Esophagus (tissue), 2 donors: ENCODE measurements around the gene VAV2. TPM values are rescaled to one million over a fixed set of nuclear protein-coding genes. Genes with fewer than 3 reads are reported as not detected.

Experiments
- H3K27ac ChIP-seq, 2 donors: one replicate each; pipeline ENCODE4 v1.5.1; 2013; ENCODE audit warnings: low read depth in 2 of 2, mild to moderate bottlenecking in 2 of 2, inconsistent platforms in 1 of 2, low read length in 1 of 2, moderate library complexity in 1 of 2
- H3K27me3 ChIP-seq, 2 donors: one replicate each; pipeline ENCODE4 v1.6.1; 2013; ENCODE audit warnings: low read length in 2 of 2, control low read depth in 1 of 2, mild to moderate bottlenecking in 1 of 2; ENCODE audit not compliant: insufficient read depth in 2 of 2, control insufficient read depth in 1 of 2
- H3K36me3 ChIP-seq, 2 donors: one replicate each; pipeline ENCODE4 v1.6.1; 2013; ENCODE audit warnings: low read length in 1 of 2; ENCODE audit not compliant: control insufficient read depth in 2 of 2, insufficient read depth in 2 of 2
- H3K4me1 ChIP-seq, 2 donors: one replicate each; pipeline ENCODE4 v1.6.1; 2013; ENCODE audit warnings: low read length in 1 of 2; ENCODE audit not compliant: control insufficient read depth in 2 of 2, insufficient read depth in 2 of 2
- H3K4me3 ChIP-seq, 2 donors: one replicate each; pipeline ENCODE4 v1.5.1; 2013; ENCODE audit warnings: low read length in 2 of 2, mild to moderate bottlenecking in 2 of 2, low read depth in 1 of 2, moderate library complexity in 1 of 2
- H3K9me3 ChIP-seq, 2 donors: one replicate each; pipeline ENCODE4 v1.6.1; 2013; ENCODE audit warnings: mild to moderate bottlenecking in 2 of 2, low read depth in 1 of 2, low read length in 1 of 2, moderate library complexity in 1 of 2; ENCODE audit not compliant: control insufficient read depth in 2 of 2, insufficient read depth in 1 of 2
- WGBS, 2 donors: extraction: QIAGEN DNeasy Blood & Tissue Kit; methylation state at CpG; one replicate each; pipeline ENCODE4 v1.1.7; 2013; 5-methylcytosine and 5-hydroxymethylcytosine counted together
- polyA plus RNA-seq, 2 donors: library from polyadenylated mRNA; stranded (reverse); fragments of 200-250 nt; gene quantifications; one replicate each; pipeline ENCODE4 v1.2.3, GENCODE V29; 2013
- donor health status: healthy with polysubstance abuse.
- donor health status: Bipolar disorder and iron deficiency.

The VAV2 gene
- polyA plus RNA-seq, 2 donors: 4.8 to 5.0 TPM

DNA sequence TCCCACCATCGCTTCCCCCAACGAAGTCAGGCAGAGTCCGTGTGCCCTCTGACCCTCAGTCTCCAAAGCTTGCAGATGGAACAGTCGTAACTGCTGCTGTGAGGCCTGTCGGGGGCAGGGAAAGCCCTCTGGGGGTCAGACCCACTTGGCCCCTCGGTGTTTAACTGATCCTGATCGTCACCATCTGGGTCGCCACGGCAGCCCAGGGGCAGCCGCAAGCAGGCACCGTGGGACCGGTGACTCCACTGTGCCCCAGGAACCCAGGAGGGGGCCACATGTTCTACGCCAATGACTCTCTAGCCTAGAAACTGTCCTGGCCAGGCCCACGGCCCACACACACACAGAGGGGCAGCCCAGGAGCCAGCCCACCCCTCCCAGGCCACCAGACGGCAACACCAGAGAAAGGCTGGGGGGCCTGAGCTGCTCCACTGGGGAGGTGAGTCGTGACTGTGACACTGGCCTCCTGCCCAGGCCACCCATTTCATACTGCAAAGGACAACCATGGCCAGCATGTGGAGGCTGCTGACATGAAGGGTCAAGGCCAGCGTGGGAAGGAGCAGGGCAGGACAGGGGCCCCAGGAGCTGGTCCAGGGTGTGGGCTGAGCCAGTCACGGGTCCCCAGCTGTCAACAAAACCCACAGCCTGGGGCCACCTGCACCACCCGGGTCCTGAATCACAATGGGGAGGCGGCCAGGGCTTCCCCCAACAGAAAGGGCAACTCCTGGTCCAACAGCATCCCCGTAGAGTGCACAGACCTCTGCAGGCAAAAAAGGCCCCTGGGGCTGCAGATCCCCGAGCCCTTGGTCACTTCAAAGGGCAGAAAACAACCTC is 20.8 kb downstream of the VAV2 start:
- WGBS, 2 donors: 79 to 82% methylated on average over 22 of the region's 22 CpGs
- Histone ChIP-seq H3K27me3 (no peaks in the 10 kb centered on the region), H3K9me3 (no peaks in the 10 kb centered on the region), H3K36me3 (no peaks in the 10 kb centered on the region), H3K4me3 (no peak overlapping the region), H3K4me1 (peaks cover 2 to 9% of the 10 kb centered on the region in 2 donors), H3K27ac (no peak overlapping the region)

DNA sequence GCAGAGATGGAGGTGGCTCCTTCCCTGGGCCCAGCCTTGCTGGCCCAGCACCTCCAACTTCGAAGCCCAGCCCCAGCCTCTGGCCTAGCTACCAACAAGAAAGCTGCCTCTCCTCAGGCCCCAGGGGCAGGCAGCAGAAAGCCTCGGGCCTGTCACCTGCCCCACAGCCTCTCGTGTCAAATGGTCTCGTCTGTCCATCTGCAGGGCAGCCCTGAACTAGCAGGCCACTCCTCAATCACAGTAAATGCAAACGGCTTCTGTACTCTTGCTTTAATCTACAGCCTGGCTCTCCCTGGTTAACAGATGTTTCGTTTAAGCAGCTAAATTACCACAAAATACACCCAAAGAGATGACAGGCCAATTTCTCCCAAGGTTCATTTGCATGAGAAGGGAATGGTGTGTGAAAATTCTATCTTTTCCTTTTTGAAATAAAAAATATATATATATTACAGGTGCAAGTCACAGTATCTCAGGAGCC is 21.5 kb downstream of the VAV2 start:
- Histone ChIP-seq H3K4me3 (no peak overlapping the region), H3K36me3 (no peaks in the 10 kb centered on the region), H3K27me3 (no peaks in the 10 kb centered on the region), H3K27ac (no peak overlapping the region), H3K9me3 (no peaks in the 10 kb centered on the region), H3K4me1 (peaks cover 2 to 9% of the 10 kb centered on the region in 2 donors)
- 66 to 69% methylated on average over 6 of the region's 6 CpGs for WGBS, 2 donors

DNA sequence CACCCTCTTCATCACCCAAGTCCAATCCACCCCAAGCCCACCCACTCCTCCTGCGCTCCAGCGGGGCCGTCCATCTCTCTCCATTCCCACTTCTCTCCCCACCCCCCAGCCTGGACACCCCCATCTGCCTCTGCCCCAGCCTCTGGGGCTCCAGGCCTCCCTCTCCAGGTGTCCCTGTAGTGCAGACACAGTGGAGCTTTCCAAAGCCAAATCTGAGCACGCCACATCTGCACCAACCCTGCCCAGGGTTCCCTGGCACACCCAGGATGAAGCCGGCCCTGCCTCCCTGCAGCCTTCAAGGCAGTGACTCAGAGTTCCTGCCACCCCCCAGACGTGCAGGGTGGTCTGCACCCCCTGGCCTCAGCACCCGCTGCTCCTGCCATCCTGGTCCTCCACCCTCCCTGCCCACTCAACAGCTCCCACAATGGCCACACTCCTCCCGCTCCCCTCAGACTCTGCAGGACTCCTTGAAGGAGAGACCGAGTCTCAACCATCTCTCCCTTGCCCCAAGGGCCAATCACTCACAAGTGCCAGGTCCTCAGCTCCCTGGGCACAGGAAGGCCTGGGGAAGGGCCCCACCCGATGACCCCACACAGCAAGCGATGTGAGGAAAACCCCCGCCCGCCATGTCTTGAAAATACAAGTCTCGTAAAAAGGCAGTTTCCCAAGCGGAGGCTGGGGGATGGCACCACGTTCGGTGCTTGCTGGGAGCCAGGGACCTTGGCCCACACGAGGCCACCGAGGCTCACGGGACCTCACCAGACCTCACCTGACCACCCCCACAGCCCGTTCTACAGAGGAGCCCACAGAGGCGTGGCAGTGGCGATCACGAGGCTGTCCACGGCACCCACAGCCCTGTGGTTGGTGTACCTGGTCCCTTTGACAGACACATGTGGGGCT is 22.2 kb downstream of the VAV2 start:
- Histone ChIP-seq H3K27ac (no peak overlapping the region), H3K4me3 (no peak overlapping the region), H3K4me1 (peaks cover 2 to 9% of the 10 kb centered on the region in 2 donors), H3K36me3 (no peaks in the 10 kb centered on the region), H3K27me3 (no peaks in the 10 kb centered on the region), H3K9me3 (no peaks in the 10 kb centered on the region)
- WGBS, 2 donors: 80 to 84% methylated on average over 25 of the region's 25 CpGs

DNA sequence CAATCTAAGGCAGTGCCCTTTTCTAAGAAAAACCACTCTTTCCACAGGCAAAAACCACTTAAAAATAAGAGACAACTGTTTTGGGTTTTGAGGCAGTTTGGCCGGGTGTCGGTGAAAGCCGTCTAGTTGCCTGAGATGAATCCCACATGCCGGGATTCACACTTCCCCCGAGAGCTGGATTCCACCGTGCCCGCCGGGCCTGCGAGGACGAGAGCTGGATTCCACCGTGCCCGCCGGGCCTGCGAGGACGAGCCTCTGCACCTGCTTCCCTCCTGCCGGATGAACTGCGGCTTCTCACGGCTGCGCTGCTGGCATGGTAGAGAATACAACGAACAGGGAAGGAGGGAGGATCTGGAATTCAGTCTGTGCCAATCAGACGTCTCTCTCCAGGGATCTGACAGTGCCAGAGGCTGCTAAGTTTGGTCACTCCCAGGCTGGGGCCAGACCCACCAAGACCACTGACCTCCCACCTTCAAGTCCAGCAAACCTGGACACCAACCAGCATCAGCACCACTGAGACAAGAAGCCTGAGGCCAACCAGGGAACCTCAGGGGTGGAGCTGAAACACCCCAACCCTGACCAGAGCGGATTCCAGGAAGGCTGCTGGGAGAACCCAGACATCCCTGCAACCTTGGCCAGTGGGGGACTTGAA is 23.0 kb downstream of the VAV2 start:
- 55 to 65% methylated on average over 22 of the region's 22 CpGs for WGBS, 2 donors
- H3K9me3 ChIP-seq: no peaks in the 10 kb centered on the region
- H3K36me3 ChIP-seq: no peaks in the 10 kb centered on the region
- H3K27me3 ChIP-seq: no peaks in the 10 kb centered on the region
- H3K4me1 ChIP-seq: peaks cover 2 to 9% of the 10 kb centered on the region in 2 donors
- no peak overlapping the region for H3K27ac ChIP-seq
- no peak overlapping the region for H3K4me3 ChIP-seq

DNA sequence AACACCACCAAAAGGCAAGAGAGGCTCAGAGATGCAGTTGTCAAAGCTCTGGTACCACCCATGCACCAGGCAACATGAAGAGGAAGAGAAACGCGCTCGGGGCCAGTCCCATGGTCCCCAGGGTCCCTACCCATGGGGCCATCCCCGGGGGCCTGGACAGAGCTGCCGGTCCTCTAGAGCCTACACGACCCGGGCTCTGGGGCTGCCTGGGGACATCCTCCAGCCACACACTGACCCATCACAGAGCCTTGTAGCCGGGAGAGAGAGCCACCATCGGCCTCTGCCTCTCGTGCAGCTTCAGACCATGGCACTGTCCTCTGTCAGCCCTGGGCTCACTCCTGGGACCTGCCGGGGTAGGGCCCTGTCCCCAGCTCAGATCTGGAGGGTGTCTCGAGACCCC is 23.7 kb downstream of the VAV2 start:
- H3K27ac ChIP-seq: no peak overlapping the region
- H3K4me3 ChIP-seq: no peak overlapping the region
- H3K4me1 ChIP-seq: peaks cover 2 to 7% of the 10 kb centered on the region in 2 donors
- no peaks in the 10 kb centered on the region for H3K9me3 ChIP-seq
- H3K36me3 ChIP-seq: no peaks in the 10 kb centered on the region
- 89 to 95% methylated on average over 11 to 12 of the region's 12 CpGs for WGBS, 2 donors
- H3K27me3 ChIP-seq: no peaks in the 10 kb centered on the region

DNA sequence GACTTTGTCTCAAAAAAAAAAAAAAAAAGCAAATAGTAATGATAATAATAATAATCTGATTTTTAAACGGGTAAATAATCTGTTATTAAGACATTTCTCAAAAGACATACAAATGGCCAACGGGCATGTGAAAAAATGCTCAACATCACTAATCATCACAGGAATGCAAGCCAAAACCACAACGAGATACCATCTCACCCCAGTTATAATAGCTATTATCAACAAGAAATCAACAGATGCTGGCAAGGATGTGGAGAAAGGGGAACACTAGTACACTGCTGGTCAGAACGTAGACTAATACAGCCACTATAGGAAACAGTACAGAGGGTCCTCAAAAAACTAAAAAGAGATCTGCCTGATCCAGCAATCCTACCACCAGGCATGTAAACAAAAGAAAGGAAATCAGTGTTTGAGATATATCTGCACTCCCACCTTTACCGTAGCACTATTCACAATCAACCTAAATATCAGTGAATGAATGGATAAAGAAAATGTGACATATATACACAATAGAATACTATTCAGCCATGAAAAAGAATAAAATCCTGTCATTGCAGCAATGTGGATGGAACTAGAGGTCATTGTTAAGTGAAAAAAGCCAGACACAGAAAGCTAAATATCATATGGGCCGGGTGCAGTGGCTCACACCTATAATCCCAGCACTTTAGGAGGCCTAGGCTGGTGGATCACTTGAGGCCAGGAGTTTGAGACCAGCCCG is 24.9 kb downstream of the VAV2 start:
- no peaks in the 10 kb centered on the region for H3K9me3 ChIP-seq
- H3K4me1 ChIP-seq: peaks cover 0 to 5% of the 10 kb centered on the region in 2 donors
- no peaks in the 10 kb centered on the region for H3K27me3 ChIP-seq
- H3K36me3 ChIP-seq: no peaks in the 10 kb centered on the region
- no peak overlapping the region for H3K4me3 ChIP-seq
- H3K27ac ChIP-seq: no peak overlapping the region
- WGBS, 2 donors: 75 to 79% methylated on average over 7 of the region's 7 CpGs

DNA sequence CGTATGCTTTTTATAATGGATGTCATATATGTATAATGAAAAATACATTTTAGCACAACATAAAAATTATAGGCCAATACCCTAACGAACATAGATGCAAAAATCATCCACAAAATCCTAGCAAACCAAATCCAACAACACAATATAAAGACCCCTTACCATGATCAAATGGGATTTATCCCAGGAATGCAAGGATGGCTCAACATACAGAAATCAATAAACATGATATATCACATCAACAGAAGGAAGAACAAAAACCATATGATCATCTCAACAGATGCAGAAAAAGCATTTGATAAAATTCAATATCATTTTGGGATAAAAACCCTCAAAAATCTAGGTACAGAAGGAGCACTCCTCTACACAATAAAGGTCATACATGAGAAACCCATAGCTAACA is 27.7 kb downstream of the VAV2 start:
- Histone ChIP-seq H3K27me3 (no peaks in the 10 kb centered on the region), H3K4me1 (peaks cover 0 to 5% of the 10 kb centered on the region in 2 donors), H3K36me3 (no peaks in the 10 kb centered on the region), H3K27ac (no peak overlapping the region), H3K9me3 (no peaks in the 10 kb centered on the region), H3K4me3 (no peak overlapping the region)
- 93 to 97% methylated on average over 2 of the region's 2 CpGs for WGBS, 2 donors

DNA sequence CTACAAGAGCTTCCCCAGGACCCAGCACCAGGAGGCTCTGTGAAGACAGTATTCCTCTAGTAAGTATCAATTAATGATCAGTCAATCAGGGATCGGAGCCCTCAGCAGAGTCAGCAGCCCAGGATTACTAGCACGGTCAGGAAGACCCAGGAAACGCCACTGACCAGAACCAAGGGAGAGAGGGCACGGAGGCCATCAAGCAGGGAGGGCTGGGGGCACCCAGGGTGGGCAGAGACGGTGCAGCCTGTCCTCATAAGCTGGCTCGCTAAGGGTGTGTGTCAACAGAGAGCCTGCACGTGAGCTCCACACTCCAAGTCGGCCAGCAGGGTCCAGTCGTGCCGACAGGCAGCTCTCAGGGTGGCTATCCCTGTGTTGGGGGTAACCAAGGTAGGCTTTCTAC is 29.0 kb downstream of the VAV2 start:
- Histone ChIP-seq H3K36me3 (no peaks in the 10 kb centered on the region), H3K27ac (no peak overlapping the region), H3K4me3 (no peak overlapping the region), H3K4me1 (peaks cover 6 to 13% of the 10 kb centered on the region in 2 donors), H3K27me3 (no peaks in the 10 kb centered on the region), H3K9me3 (no peaks in the 10 kb centered on the region)
- 81 to 85% methylated on average over 10 of the region's 10 CpGs for WGBS, 2 donors

DNA sequence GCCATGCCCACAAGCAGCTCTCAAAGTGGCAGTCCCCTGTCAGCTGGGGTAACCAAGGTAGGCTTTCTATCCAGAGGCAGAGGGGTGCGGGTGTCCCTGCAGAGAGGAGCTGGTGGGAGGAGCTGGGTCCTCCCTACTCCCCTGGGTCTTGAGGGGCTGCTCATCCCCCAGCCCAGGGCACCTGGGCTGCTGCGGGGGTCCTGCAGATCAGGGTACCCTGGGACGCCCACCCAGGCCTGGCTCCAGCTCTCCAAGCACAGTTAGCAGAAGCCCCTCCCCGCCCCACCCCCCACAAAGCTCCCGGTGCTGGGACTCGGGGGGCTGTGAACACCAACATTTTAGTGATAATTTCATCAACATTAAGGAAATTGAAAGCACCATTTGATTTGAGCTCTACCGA is 29.8 kb downstream of the VAV2 start:
- Histone ChIP-seq H3K9me3 (no peaks in the 10 kb centered on the region), H3K27me3 (no peaks in the 10 kb centered on the region)

More for the DNA sequence above, 29.8 kb downstream of the VAV2 start:
- Histone ChIP-seq H3K4me1 (peaks cover 7 to 13% of the 10 kb centered on the region in 2 donors), H3K27ac (no peak overlapping the region), H3K4me3 (no peak overlapping the region), H3K36me3 (no peaks in the 10 kb centered on the region)
- 70 to 84% methylated on average over 7 of the region's 7 CpGs for WGBS, 2 donors
